Measurements from ENCODE around the gene IL22RA1.

The IL22RA1 gene

DNA sequence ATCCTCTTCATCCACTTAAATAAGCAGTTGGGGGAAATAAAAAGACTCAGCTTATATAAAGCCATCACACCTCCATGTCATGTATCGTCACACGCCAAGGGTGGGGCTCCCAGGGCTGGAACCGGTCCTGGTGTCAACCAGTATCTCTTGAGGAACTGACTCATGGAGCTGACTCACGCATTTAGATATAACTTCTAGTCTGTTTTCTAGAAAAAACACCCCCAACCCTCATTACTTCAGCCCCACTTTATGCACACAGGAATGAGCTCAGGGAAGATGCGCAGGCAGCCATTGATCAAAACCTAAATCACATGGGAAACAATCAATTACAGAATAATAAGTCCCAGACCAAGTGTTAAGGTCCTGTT lies 6.9 kb upstream of the IL22RA1 start:
- POLR2A ChIA-PET, result interaction anchor here (0.6 kb wide), 1 partner anchor 56 kb away, joined by 3 read pairs; no protein-coding TSS in a partner anchor
- CTCF ChIA-PET, result interaction anchor here (0.7 to 9.0 kb wide), 38 partner anchors 8 to 935 kb away, joined by 3 to 102 read pairs (median 6); partner anchors contain the start of genes IFNLR1 and IL22RA1
- TF ChIP-seq, protein P1, sequence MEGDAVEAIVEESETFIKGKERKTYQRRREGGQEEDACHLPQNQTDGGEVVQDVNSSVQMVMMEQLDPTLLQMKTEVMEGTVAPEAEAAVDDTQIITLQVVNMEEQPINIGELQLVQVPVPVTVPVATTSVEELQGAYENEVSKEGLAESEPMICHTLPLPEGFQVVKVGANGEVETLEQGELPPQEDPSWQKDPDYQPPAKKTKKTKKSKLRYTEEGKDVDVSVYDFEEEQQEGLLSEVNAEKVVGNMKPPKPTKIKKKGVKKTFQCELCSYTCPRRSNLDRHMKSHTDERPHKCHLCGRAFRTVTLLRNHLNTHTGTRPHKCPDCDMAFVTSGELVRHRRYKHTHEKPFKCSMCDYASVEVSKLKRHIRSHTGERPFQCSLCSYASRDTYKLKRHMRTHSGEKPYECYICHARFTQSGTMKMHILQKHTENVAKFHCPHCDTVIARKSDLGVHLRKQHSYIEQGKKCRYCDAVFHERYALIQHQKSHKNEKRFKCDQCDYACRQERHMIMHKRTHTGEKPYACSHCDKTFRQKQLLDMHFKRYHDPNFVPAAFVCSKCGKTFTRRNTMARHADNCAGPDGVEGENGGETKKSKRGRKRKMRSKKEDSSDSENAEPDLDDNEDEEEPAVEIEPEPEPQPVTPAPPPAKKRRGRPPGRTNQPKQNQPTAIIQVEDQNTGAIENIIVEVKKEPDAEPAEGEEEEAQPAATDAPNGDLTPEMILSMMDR (IDR thresholded peaks at IDR 0.05; ENCODE audit: insufficient read depth, low read length, missing control alignments), result no peak
- no peak overlapping the region; the same call in 1 of the 2 replicates for H3K4me3 ChIP-seq (ENCODE audit: low read depth, low read length)
- no peak for DNase-seq (ENCODE audit: low read depth, low spot score)

DNA sequence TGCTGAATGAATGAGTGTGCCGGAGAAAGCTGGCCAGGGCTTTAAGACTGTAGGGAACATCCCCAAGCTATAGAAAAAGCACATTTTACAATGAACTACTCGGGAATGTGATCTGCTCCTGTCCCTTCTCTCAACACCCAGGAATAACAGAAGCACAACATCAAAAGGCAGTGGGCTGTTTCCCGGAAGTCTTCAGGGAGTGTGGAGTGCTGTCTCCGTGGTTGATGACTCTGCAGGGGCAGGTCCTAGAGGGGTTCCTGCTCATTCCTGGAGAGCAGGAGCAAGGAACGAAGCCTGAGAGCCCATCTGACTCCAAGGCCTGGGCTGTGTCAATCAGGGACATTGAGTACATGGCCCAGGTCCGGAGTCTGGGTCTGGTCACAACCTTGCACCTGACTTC lies 4.9 kb upstream of the IL22RA1 start:
- no peak overlapping the region for H3K4me3 ChIP-seq (ENCODE audit: low read depth, low read length)
- CTCF ChIA-PET, result interaction anchor here (0.9 to 9.0 kb wide), 8 partner anchors 9 to 245 kb away, joined by 3 to 102 read pairs (median 5); no protein-coding TSS in a partner anchor
- TF ChIP-seq, protein P1 (IDR thresholded peaks at IDR 0.05; ENCODE audit: insufficient read depth, low read length, missing control alignments), result no peak
- no peak for DNase-seq (ENCODE audit: low read depth, low spot score)
- POLR2A ChIA-PET, result interaction anchor here (0.5 kb wide), 1 partner anchor 12 kb away, joined by 3 read pairs; no protein-coding TSS in a partner anchor

DNA sequence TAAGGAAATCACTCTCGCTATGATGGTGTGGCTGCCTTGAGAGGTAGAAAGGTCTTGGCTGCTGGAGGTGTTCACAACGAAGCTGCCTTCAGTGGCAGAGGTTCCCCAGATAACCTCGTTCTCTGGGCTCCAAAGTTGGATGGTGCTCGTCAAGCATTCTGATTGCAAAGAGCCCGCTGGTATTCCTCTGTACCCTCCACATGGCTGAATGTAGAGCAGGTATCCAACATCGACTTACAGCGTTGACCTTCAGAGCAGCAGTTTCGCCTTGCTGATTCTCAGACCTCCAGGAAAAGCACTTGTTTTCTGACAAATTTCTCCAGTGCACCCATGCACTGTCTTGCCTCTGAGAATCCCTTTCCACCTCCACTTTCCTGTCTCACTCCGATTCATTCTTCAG lies 4.3 kb upstream of the IL22RA1 start:
- ChIA-PET CTCF (interaction anchor here (0.9 to 9.0 kb wide), 7 partner anchors 9 to 245 kb away, joined by 3 to 102 read pairs (median 5); no protein-coding TSS in a partner anchor), POLR2A (no interaction called here)
- TF ChIP-seq, protein P1 (IDR thresholded peaks at IDR 0.05; ENCODE audit: insufficient read depth, low read length, missing control alignments), result no peak
- DNase-seq (ENCODE audit: low read depth, low spot score), result no peak
- no peak overlapping the region for H3K4me3 ChIP-seq (ENCODE audit: low read depth, low read length)

DNA sequence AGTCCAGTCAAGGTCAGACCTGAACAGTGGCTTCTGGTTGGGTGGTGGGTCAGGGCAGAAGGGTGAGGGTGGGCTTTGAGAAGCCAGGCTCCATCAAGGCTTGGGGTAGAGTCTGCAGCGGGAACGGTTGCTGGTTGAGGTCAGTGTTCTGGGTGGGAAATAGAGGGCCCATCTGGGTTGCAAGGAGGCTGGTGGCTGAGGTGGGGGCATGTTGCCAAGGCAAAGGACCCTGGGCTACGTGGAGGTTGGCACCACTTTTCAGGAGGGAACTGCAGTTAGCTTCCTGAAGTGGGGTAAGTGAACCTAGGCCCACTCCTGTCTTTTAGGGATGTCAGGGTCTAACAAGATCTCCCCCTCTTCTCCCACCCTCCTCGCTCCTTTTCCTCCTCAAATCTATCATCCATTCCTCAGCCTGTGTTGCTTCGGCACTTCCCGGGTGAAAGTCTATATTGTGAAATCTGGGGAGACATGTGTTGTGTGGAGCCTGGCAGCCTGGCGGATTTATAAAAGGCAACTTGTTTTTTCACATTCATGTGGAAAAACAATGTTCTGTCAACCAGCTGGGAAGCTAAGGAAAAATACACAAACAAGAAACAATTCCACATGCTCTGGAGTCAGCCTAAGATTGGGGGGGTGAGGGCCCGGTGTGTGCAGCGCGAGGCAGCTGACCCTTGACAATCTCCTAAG lies 1.5 kb downstream of the IL22RA1 start:
- ChIA-PET POLR2A (no interaction called here), CTCF (interaction anchor here (1.1 to 3.0 kb wide), 3 partner anchors 9 to 251 kb away, joined by 3 to 21 read pairs (median 4); no protein-coding TSS in a partner anchor)
- TF ChIP-seq, protein P1 (IDR thresholded peaks at IDR 0.05; ENCODE audit: insufficient read depth, low read length, missing control alignments), result no peak
- H3K4me3 ChIP-seq (ENCODE audit: low read depth, low read length), result no peak overlapping the region
- DNase-seq (ENCODE audit: low read depth, low spot score), result no peak

DNA sequence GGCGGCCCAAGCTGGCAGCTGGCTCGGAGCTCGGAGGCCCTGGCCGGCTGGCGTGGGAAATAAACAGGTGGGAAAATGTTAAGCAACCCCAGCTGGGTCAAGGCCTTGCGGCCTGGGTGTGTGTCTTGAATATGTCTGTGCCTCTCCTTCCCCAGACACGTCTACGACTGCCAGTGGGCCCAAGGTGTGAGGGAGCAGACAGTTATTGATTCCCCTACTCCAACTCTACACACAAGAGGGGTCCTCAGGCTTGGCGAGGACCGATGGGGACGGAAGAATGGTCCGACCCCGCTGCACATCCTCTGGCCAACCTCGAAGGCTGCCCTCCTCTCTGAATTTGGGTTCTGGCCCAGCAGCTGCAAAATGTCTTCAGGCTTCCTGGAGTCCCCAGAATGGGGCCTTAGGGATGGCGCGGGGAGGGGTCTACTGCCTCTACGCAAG lies 2.2 kb downstream of the IL22RA1 start:
- TF ChIP-seq, protein P1 (IDR thresholded peaks at IDR 0.05; ENCODE audit: insufficient read depth, low read length, missing control alignments), result no peak
- DNase-seq (ENCODE audit: low read depth, low spot score), result no peak
- no peak overlapping the region for H3K4me3 ChIP-seq (ENCODE audit: low read depth, low read length)
- ChIA-PET CTCF (interaction anchor here (3.0 kb wide), 1 partner anchor 10 kb away, joined by 21 read pairs; no protein-coding TSS in a partner anchor), POLR2A (no interaction called here)

DNA sequence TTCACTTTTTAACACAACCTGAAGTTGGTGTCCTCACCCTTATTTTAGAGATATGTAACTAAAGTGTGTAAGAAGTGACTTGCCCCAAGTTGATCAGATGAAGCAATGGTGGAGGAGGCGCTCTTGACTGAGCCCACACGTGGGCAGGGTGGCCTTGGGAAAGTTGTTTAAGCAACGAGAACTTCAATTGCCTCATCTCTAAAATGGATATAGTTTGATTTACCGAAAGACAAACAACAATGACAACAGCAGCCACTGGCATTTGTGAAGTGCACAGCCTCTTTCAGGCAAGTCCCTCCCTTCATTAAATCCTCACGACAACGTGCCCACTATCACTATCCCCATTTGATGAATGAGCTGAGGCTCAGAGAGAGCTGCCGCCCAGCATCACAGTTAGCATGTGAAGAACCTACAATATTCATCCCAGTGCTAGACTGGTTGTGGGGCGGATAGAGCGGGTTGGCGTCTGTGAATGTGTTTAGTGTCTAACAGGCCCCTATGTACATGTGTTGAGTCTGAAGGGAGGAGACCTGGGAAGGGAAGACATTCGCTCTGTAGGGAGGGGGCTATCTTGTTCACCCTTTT lies 3.0 kb downstream of the IL22RA1 start:
- POLR2A ChIA-PET, result no interaction called here
- TF ChIP-seq, protein P1 (IDR thresholded peaks at IDR 0.05; ENCODE audit: insufficient read depth, low read length, missing control alignments), result no peak
- CTCF ChIA-PET, result interaction anchor here (3.0 to 3.9 kb wide), 2 partner anchors 10 to 11 kb away, joined by 19 to 21 read pairs; no protein-coding TSS in a partner anchor
- no peak for DNase-seq (ENCODE audit: low read depth, low spot score)
- H3K4me3 ChIP-seq (ENCODE audit: low read depth, low read length), result no peak overlapping the region

All from AG04449 (cell line).